SU-DHL-6 (cell line): ENCODE results near the gene MRPL30.

Source experiments
- EZH2phosphoT487 ChIP-seq: fragments of 200-600 bp; sonication (generic), shearing (Covaris generic); conservative IDR thresholded peaks from 2 replicates; pipeline ENCODE4 v1.6.1; 2018; ENCODE audit warnings: mild to moderate bottlenecking, antibody characterized with exemption, low read length, moderate library complexity, mixed read lengths
- TF ChIP-seq, protein P1 (sequence below): fragments of 200-600 bp; sonication (generic); IDR thresholded peaks from one replicate; pipeline ENCODE4 v1.5.1; 2017; ENCODE audit warnings: antibody characterized with exemption, mild to moderate bottlenecking, low read length, moderate library complexity; ENCODE audit not compliant: insufficient read depth, poor library complexity, severe bottlenecking

DNA sequence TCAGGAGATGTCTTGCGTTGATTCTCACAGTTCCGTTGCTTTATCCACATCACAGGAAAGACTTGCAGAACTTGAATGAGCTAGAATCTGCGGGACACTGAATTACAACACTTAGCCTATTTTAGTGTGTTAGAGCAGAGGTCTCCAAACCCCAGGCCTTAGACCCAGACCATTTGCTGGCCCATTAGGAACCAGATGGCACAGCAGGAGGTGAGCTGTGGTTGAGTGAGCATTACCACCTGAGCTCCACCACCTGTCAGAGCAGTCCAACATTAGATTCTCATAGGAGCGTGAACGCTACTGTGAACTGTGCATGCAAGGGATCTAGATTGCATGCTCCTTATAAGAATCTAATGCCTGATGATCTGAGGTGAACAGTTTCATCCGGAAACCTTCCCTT, 3.8 kb downstream of the MRPL30 start:
- TF ChIP-seq, protein P1, sequence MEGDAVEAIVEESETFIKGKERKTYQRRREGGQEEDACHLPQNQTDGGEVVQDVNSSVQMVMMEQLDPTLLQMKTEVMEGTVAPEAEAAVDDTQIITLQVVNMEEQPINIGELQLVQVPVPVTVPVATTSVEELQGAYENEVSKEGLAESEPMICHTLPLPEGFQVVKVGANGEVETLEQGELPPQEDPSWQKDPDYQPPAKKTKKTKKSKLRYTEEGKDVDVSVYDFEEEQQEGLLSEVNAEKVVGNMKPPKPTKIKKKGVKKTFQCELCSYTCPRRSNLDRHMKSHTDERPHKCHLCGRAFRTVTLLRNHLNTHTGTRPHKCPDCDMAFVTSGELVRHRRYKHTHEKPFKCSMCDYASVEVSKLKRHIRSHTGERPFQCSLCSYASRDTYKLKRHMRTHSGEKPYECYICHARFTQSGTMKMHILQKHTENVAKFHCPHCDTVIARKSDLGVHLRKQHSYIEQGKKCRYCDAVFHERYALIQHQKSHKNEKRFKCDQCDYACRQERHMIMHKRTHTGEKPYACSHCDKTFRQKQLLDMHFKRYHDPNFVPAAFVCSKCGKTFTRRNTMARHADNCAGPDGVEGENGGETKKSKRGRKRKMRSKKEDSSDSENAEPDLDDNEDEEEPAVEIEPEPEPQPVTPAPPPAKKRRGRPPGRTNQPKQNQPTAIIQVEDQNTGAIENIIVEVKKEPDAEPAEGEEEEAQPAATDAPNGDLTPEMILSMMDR: no peak
- TF ChIP-seq EZH2phosphoT487: no peak
